Measurements from ENCODE around the gene SEPTIN2. TPM values are rescaled to one million over a fixed set of nuclear protein-coding genes. Genes with fewer than 3 reads are reported as not detected.

SEPTIN2 gene
- total RNA-seq, 4 donors from 2014 or later, result 311 to 585 (median 373) TPM

DNA sequence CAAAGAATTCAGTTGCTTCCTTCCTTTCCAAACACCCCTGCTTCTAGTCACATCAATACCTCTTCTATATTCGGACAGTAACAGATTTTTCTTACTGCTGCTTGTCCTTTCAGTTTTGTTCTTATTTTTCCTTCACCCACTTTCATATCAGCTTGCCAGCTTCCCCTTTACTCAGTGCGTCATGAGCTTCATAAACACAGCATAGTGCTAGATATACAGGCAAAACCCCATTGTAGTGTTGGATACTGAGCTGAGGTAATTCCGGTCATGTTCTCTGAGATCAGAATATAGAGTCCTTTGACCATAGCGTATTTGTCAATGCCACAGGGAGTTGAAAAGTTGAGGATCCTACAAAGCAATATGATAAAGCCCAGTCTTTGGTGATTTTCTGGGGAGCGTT is 42.7 kb downstream of the SEPTIN2 start:
- WGBS, 2 donors, result 39 to 46% methylated on average over 5 of the region's 5 CpGs
- peak overlapping the region in 3 of 4 donors; percentile 47 to 98 (median 91) for H3K27ac ChIP-seq
- no peak overlapping the region for H3K4me3 ChIP-seq
- H3K4me1 ChIP-seq, result peaks cover 0 to 39% (median 28%) of the 10 kb centered on the region in 4 donors
- no peaks in the 10 kb centered on the region for H3K9me3 ChIP-seq
- peaks cover 0 to 10% (median 0%) of the 10 kb centered on the region in 3 donors for H3K36me3 ChIP-seq
- no peaks in the 10 kb centered on the region for H3K27me3 ChIP-seq
- no peak for DNase-seq (ENCODE audit: low spot score in 2 of 2)
- TF ChIP-seq EP300 (IDR thresholded peaks at IDR 0.05) (peak in 1 of 2 donors; percentile 63), POLR2A (IDR thresholded peaks at IDR 0.05) (no peak)
- TF ChIP-seq, protein P1, sequence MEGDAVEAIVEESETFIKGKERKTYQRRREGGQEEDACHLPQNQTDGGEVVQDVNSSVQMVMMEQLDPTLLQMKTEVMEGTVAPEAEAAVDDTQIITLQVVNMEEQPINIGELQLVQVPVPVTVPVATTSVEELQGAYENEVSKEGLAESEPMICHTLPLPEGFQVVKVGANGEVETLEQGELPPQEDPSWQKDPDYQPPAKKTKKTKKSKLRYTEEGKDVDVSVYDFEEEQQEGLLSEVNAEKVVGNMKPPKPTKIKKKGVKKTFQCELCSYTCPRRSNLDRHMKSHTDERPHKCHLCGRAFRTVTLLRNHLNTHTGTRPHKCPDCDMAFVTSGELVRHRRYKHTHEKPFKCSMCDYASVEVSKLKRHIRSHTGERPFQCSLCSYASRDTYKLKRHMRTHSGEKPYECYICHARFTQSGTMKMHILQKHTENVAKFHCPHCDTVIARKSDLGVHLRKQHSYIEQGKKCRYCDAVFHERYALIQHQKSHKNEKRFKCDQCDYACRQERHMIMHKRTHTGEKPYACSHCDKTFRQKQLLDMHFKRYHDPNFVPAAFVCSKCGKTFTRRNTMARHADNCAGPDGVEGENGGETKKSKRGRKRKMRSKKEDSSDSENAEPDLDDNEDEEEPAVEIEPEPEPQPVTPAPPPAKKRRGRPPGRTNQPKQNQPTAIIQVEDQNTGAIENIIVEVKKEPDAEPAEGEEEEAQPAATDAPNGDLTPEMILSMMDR (IDR thresholded peaks at IDR 0.05), result no peak

DNA sequence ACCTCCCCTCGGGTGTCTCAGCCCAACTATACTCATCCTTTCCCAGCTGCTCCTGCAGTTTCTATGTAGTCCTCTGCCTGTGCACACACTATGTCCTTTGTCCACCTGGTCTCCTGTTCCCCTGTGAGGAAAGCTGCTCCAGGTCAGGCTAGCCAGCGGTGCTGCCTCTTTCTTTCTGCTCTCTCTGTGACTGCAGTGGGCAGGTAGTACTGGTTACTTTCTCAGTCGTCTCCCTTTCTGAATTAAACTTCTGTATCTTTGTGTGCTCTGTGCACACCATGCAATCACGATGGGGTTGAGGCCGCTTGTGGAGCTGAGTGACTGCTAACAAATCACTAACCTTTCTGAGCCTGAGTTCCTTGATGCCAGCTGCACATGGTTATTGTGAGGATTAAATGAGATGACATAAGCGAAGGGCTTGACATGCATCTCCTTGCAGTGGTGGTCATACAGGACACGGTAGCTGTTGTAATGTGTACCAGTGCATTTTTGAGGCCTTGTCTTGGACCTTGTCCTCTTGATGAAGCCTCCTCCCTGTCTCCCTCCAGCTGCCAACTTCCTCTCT is 43.8 kb downstream of the SEPTIN2 start:
- peaks cover 0 to 45% (median 28%) of the 10 kb centered on the region in 4 donors for H3K4me1 ChIP-seq
- H3K4me3 ChIP-seq, result no peak overlapping the region
- H3K27me3 ChIP-seq, result no peaks in the 10 kb centered on the region
- H3K36me3 ChIP-seq, result peaks cover 0 to 9% (median 0%) of the 10 kb centered on the region in 3 donors
- no peak for TF ChIP-seq POLR2A (IDR thresholded peaks at IDR 0.05)
- TF ChIP-seq, protein P1 (IDR thresholded peaks at IDR 0.05), result no peak
- no peak for TF ChIP-seq EP300 (IDR thresholded peaks at IDR 0.05)
- WGBS, 2 donors, result 74 to 83% methylated on average over 7 of the region's 7 CpGs
- no peak for DNase-seq (ENCODE audit: low spot score in 2 of 2)
- peak overlapping the region in 2 of 4 donors; percentile 17 to 91 for H3K27ac ChIP-seq
- H3K9me3 ChIP-seq, result no peaks in the 10 kb centered on the region

DNA sequence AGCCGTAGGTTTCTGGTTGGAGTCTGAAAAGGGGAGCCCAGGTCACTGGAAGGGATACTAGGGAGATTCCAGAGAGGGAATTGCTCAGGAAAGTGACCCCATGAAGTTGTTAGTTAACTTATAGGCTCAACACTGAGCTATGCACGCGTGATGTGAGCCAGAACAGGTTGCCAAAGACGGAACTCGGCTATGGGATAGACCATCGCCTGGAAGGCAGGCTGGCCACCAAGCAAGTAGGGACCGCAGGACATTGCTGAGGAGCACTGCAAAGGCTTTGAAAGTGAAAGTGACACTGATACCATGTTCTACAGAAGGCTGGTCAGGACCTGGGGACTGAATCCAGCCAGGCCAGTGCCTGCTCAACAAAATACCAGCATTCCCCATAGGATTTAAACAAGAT is 47.7 kb downstream of the SEPTIN2 start:
- no peaks in the 10 kb centered on the region for H3K9me3 ChIP-seq
- peaks cover 0 to 18% (median 12%) of the 10 kb centered on the region in 4 donors for H3K4me1 ChIP-seq
- peak overlapping the region in 2 of 4 donors; percentile 1 to 5 for H3K27ac ChIP-seq
- no peak for DNase-seq (ENCODE audit: low spot score in 2 of 2)
- TF ChIP-seq POLR2A (IDR thresholded peaks at IDR 0.05), result no peak
- TF ChIP-seq EP300 (IDR thresholded peaks at IDR 0.05), result no peak
- TF ChIP-seq, protein P1 (IDR thresholded peaks at IDR 0.05), result no peak
- H3K4me3 ChIP-seq, result no peak overlapping the region
- WGBS, 2 donors, result 80 to 92% methylated on average over 7 of the region's 7 CpGs
- no peaks in the 10 kb centered on the region for H3K27me3 ChIP-seq
- H3K36me3 ChIP-seq, result peaks cover 0 to 4% (median 0%) of the 10 kb centered on the region in 3 donors

DNA sequence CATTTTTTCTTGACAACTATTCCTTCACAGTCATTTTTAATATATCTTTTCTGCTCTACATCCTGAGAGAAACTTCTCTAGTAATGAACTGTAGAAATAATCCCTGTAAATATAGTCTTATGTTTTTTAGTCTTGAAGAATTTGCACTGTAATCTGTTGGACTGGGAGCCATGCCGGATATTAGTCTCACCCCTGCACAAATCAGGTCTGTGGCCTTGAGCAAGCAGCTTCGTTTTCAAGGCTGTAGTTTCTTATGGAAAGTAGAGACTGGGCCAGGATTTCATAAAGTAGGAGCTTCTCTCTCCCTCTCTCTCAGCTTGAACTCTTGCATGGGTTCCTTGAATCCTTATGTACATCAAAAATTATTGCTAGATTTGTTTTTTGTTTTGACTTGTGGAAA is 49.1 kb downstream of the SEPTIN2 start:
- H3K4me3 ChIP-seq, result no peak overlapping the region
- peaks cover 0 to 6% (median 3%) of the 10 kb centered on the region in 4 donors for H3K4me1 ChIP-seq
- peak overlapping the region in 1 of 4 donors; percentile 21 for H3K27ac ChIP-seq
- peaks cover 0 to 4% (median 0%) of the 10 kb centered on the region in 3 donors for H3K36me3 ChIP-seq
- WGBS, 2 donors, result 57% methylated on average over 2 of the region's 2 CpGs
- TF ChIP-seq POLR2A (IDR thresholded peaks at IDR 0.05), result no peak
- TF ChIP-seq, protein P1 (IDR thresholded peaks at IDR 0.05), result no peak
- TF ChIP-seq EP300 (IDR thresholded peaks at IDR 0.05), result no peak
- H3K27me3 ChIP-seq, result no peaks in the 10 kb centered on the region
- DNase-seq (ENCODE audit: low spot score in 2 of 2), result no peak
- no peaks in the 10 kb centered on the region for H3K9me3 ChIP-seq

DNA sequence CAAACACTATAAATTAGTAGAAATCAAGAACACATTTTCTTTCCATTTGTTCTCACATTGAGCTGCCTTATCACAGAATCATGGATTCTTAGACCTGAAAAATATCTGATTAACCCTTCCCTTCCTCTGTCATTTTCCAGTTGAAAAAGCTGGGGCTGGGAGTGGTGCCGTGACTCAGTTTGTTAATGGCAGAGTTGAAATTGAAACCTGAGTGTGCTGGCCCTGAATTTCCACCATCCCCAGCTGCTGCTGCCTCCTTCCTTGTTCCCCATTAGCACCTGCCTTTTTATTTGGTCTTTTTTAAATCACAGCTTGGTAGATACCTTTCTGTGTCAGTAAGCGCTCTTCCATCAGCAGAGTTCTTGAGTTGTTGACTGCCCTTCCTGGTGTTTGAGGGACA is 51.0 kb downstream of the SEPTIN2 start:
- 93 to 98% methylated on average over 2 of the region's 2 CpGs for WGBS, 2 donors
- Histone ChIP-seq H3K36me3 (peaks cover 0 to 4% (median 0%) of the 10 kb centered on the region in 3 donors), H3K4me1 (peaks cover 0 to 6% (median 3%) of the 10 kb centered on the region in 4 donors), H3K27ac (no peak overlapping the region), H3K27me3 (no peaks in the 10 kb centered on the region), H3K9me3 (no peaks in the 10 kb centered on the region), H3K4me3 (no peak overlapping the region)
- DNase-seq (ENCODE audit: low spot score in 2 of 2), result no peak
- no peak for TF ChIP-seq POLR2A (IDR thresholded peaks at IDR 0.05)
- TF ChIP-seq EP300 (IDR thresholded peaks at IDR 0.05), result no peak
- TF ChIP-seq, protein P1 (IDR thresholded peaks at IDR 0.05), result no peak
